IPS-11a (cell line): ENCODE results near the gene FAM53B.

Experiments
- H3K4me3 ChIP-seq: one replicate; pipeline ENCODE4 v1.5.1; 2013; ENCODE audit warnings: low read depth, low read length, control low read depth

Gene FAM53B

GRCh38 chr10:124667425-124668345, 76.5 kb downstream of the FAM53B start:
- no peak overlapping the region for H3K4me3 ChIP-seq

- H3K4me3 ChIP-seq: no peak overlapping the region
Observed at GRCh38 chr10:124666494-124666893, 77.7 kb downstream of the FAM53B start.

- no peak overlapping the region for H3K4me3 ChIP-seq
Observed at GRCh38 chr10:124665980-124666379, 78.2 kb downstream of the FAM53B start.

GRCh38 chr10:124665558-124665957, 78.6 kb downstream of the FAM53B start:
- H3K4me3 ChIP-seq: no peak overlapping the region

- H3K4me3 ChIP-seq: no peak overlapping the region
Observed at GRCh38 chr10:124665091-124665490, 79.1 kb downstream of the FAM53B start.

GRCh38 chr10:124663766-124664360, 80.3 kb downstream of the FAM53B start:
- no peak overlapping the region for H3K4me3 ChIP-seq

GRCh38 chr10:124663228-124663627, 81.0 kb downstream of the FAM53B start:
- no peak overlapping the region for H3K4me3 ChIP-seq

GRCh38 chr10:124661660-124662180, 82.5 kb downstream of the FAM53B start:
- no peak overlapping the region for H3K4me3 ChIP-seq

GRCh38 chr10:124660404-124661125, 83.6 kb downstream of the FAM53B start:
- no peak overlapping the region for H3K4me3 ChIP-seq

- no peak overlapping the region for H3K4me3 ChIP-seq
Observed at GRCh38 chr10:124659380-124659779, 84.8 kb downstream of the FAM53B start.

GRCh38 chr10:124658591-124659242, 85.5 kb downstream of the FAM53B start:
- no peak overlapping the region for H3K4me3 ChIP-seq

- H3K4me3 ChIP-seq: no peak overlapping the region
Observed at GRCh38 chr10:124657806-124658205, 86.4 kb downstream of the FAM53B start.

- no peak overlapping the region for H3K4me3 ChIP-seq
Observed at GRCh38 chr10:124656541-124656940, 87.6 kb downstream of the FAM53B start.

GRCh38 chr10:124656113-124656490, 88.1 kb downstream of the FAM53B start:
- H3K4me3 ChIP-seq: no peak overlapping the region

- H3K4me3 ChIP-seq: no peak overlapping the region
Observed at GRCh38 chr10:124655191-124656112, 88.7 kb downstream of the FAM53B start.

- H3K4me3 ChIP-seq: no peak overlapping the region
Observed at GRCh38 chr10:124654686-124655085, 89.5 kb downstream of the FAM53B start.

GRCh38 chr10:124653811-124654651, 90.1 kb downstream of the FAM53B start:
- H3K4me3 ChIP-seq: no peak overlapping the region

- no peak overlapping the region for H3K4me3 ChIP-seq
Observed at GRCh38 chr10:124653311-124653710, 90.9 kb downstream of the FAM53B start.

GRCh38 chr10:124652701-124653100, 91.5 kb downstream of the FAM53B start:
- H3K4me3 ChIP-seq: no peak overlapping the region
